GM19240 (cell line): ENCODE data around the gene AGBL1.

Experiments used
- DNase-seq: peaks from one replicate; pipeline ENCODE4 v3.0.0; 2011; ENCODE audit warnings: low spot score; ENCODE audit not compliant: insufficient read length

Gene AGBL1

GRCh38 chr15:86630946-86631345 is 551.3 kb downstream of the AGBL1 start:
- no peak for DNase-seq

- no peak for DNase-seq
Measured at GRCh38 chr15:86634146-86634545, 554.5 kb downstream of the AGBL1 start.

GRCh38 chr15:86634992-86635638 is 555.4 kb downstream of the AGBL1 start:
- DNase-seq: no peak

GRCh38 chr15:86644339-86644738 is 564.7 kb downstream of the AGBL1 start:
- DNase-seq: no peak

- no peak for DNase-seq
Measured at GRCh38 chr15:86645925-86646500, 566.3 kb downstream of the AGBL1 start.

GRCh38 chr15:86647810-86648440 is 568.3 kb downstream of the AGBL1 start:
- no peak for DNase-seq

- no peak for DNase-seq
Measured at GRCh38 chr15:86649277-86649676, 569.6 kb downstream of the AGBL1 start.

GRCh38 chr15:86650094-86650493 is 570.4 kb downstream of the AGBL1 start:
- DNase-seq: no peak

GRCh38 chr15:86653344-86654197 is 573.9 kb downstream of the AGBL1 start:
- no peak for DNase-seq

- no peak for DNase-seq
Measured at GRCh38 chr15:86654501-86654900, 574.8 kb downstream of the AGBL1 start.

GRCh38 chr15:86657305-86657704 is 577.6 kb downstream of the AGBL1 start:
- DNase-seq: no peak

- DNase-seq: no peak
Measured at GRCh38 chr15:86659724-86660411, 580.2 kb downstream of the AGBL1 start.

GRCh38 chr15:86661580-86661979 is 581.9 kb downstream of the AGBL1 start:
- no peak for DNase-seq

GRCh38 chr15:86663304-86663703 is 583.6 kb downstream of the AGBL1 start:
- no peak for DNase-seq

GRCh38 chr15:86663979-86664378 is 584.3 kb downstream of the AGBL1 start:
- no peak for DNase-seq

GRCh38 chr15:86664581-86664980 is 584.9 kb downstream of the AGBL1 start:
- no peak for DNase-seq

- DNase-seq: no peak
Measured at GRCh38 chr15:86676002-86676401, 596.3 kb downstream of the AGBL1 start.

- DNase-seq: no peak
Measured at GRCh38 chr15:86677278-86677677, 597.6 kb downstream of the AGBL1 start.

- DNase-seq: no peak
Measured at GRCh38 chr15:86685263-86685662, 605.6 kb downstream of the AGBL1 start.

GRCh38 chr15:86689006-86689405 is 609.3 kb downstream of the AGBL1 start:
- DNase-seq: no peak

GRCh38 chr15:86690566-86690965 is 610.9 kb downstream of the AGBL1 start:
- DNase-seq: no peak
